ENCODE results near the gene ME1.

- no peak for TF ChIP-seq CTCF (tag by site-specific recombination; IDR thresholded peaks at IDR 0.05)
- no peak for TF ChIP-seq EGR2 (tag by site-specific recombination; IDR thresholded peaks at IDR 0.05; ENCODE audit: low read depth)
- no peak for TF ChIP-seq WT1 (tag by site-specific recombination; IDR thresholded peaks at IDR 0.05)
- no peak for TF ChIP-seq ZBTB49 (tag by site-specific recombination; IDR thresholded peaks at IDR 0.05; ENCODE audit: low read depth)
- no peak for TF ChIP-seq ZNF23 (tag by site-specific recombination; IDR thresholded peaks at IDR 0.05; ENCODE audit: borderline replicate concordance)
- no peak for TF ChIP-seq TCF7L2 (IDR thresholded peaks at IDR 0.05; ENCODE audit: borderline replicate concordance, low read depth, low read length)
- no peak for TF ChIP-seq KLF10 (tag by site-specific recombination; IDR thresholded peaks at IDR 0.05)
These were observed 214.0 kb downstream of the ME1 start for GRCh38 chr6:83216806-83217205.
